Neural progenitor cell (in vitro differentiated cells): ENCODE results near the gene SLC2A10. TPM values are rescaled to one million over a fixed set of nuclear protein-coding genes. Genes with fewer than 3 reads are reported as not detected.

Experiments
- DNase-seq: peaks from one replicate; pipeline ENCODE4 v3.0.0-alpha.2; 2016; ENCODE audit warnings: low spot score
- H2AFZ ChIP-seq: fragments of 200-600 bp; sonication (generic); replicated peaks from 2 replicates; pipeline ENCODE4 v1.6.1; 2016; ENCODE audit warnings: antibody characterized with exemption
- H3F3A ChIP-seq: fragments of 200-600 bp; sonication (generic); 2 replicates; pipeline ENCODE4 v1.6.1; 2016; ENCODE audit warnings: antibody characterized with exemption, low read depth
- H3K27ac ChIP-seq: fragments of 200-600 bp; sonication (generic); 2 replicates; pipeline ENCODE4 v1.5.1; 2016; ENCODE audit warnings: mild to moderate bottlenecking
- H3K27me3 ChIP-seq: fragments of 200-600 bp; sonication (generic); 2 replicates; pipeline ENCODE4 v1.6.1; 2016; ENCODE audit warnings: mild to moderate bottlenecking, moderate library complexity
- H3K36me3 ChIP-seq: fragments of 200-600 bp; sonication (generic); 2 replicates; pipeline ENCODE4 v1.5.1; 2016
- H3K4me1 ChIP-seq: fragments of 200-600 bp; sonication (generic); 2 replicates; pipeline ENCODE4 v1.6.1; 2016; ENCODE audit warnings: mixed run types
- H3K4me2 ChIP-seq: fragments of 200-600 bp; sonication (generic); 2 replicates; pipeline ENCODE4 v1.6.1; 2016
- H3K4me3 ChIP-seq: fragments of 200-600 bp; sonication (generic); 2 replicates; pipeline ENCODE4 v1.5.1; 2016
- H3K79me2 ChIP-seq: fragments of 200-600 bp; sonication (generic); 2 replicates; pipeline ENCODE4 v1.6.1; 2016; ENCODE audit warnings: low read depth
- H3K9ac ChIP-seq: fragments of 200-600 bp; sonication (generic); 2 replicates; pipeline ENCODE4 v1.6.1; 2016
- H3K9me3 ChIP-seq: fragments of 200-600 bp; sonication (generic); 2 replicates; pipeline ENCODE4 v1.5.1; 2016; ENCODE audit warnings: low read depth
- H4K20me1 ChIP-seq: fragments of 200-600 bp; sonication (generic); 2 replicates; pipeline ENCODE4 v1.6.1; 2016; ENCODE audit warnings: low read depth
- H3K27ac Mint-ChIP-seq: 3 replicates; pipeline ENCODE4 v1.8.0; 2021; ENCODE audit warnings: mixed read lengths
- H3K27me3 Mint-ChIP-seq: 2 replicates; pipeline ENCODE4 v1.8.0; 2022; ENCODE audit warnings: low read depth, mild to moderate bottlenecking, inconsistent platforms, moderate library complexity, mixed read lengths; ENCODE audit not compliant: insufficient read depth
- H3K36me3 Mint-ChIP-seq: 3 replicates; pipeline ENCODE4 v1.8.0; 2021; ENCODE audit warnings: mixed read lengths
- H3K4me1 Mint-ChIP-seq: 3 replicates; pipeline ENCODE4 v1.8.0; 2021; ENCODE audit warnings: mixed read lengths
- H3K4me3 Mint-ChIP-seq: 3 replicates; pipeline ENCODE4 v1.8.0; 2021; ENCODE audit warnings: mild to moderate bottlenecking, moderate library complexity, mixed read lengths
- H3K9me3 Mint-ChIP-seq: 3 replicates; pipeline ENCODE4 v1.8.0; 2020; ENCODE audit warnings: mixed read lengths
- EZH2 ChIP-seq: fragments of 200-600 bp; sonication (generic); IDR thresholded peaks from 2 replicates; pipeline ENCODE4 v1.6.1; 2017; ENCODE audit warnings: antibody characterized with exemption, mild to moderate bottlenecking, moderate library complexity
- EZH2phosphoT487 ChIP-seq: fragments of 200-600 bp; sonication (generic); IDR thresholded peaks from 2 replicates; pipeline ENCODE4 v1.6.1; 2017; ENCODE audit warnings: antibody characterized with exemption
- total RNA-seq: library from RNA; depleted of rRNA; stranded (reverse); fragments of >200 nt; gene quantifications from 2 replicates; pipeline ENCODE4 v1.2.3, GENCODE V29; 2015; ENCODE audit warnings: low replicate concordance
- TF ChIP-seq, protein P1 (sequence below): fragments of 200-600 bp; sonication (generic); IDR thresholded peaks from 2 replicates; pipeline ENCODE4 v1.5.1; 2017; ENCODE audit warnings: antibody characterized with exemption, mild to moderate bottlenecking

SLC2A10 gene
- total RNA-seq, 1 donor from 2014 or later, result 9.6 TPM

DNA sequence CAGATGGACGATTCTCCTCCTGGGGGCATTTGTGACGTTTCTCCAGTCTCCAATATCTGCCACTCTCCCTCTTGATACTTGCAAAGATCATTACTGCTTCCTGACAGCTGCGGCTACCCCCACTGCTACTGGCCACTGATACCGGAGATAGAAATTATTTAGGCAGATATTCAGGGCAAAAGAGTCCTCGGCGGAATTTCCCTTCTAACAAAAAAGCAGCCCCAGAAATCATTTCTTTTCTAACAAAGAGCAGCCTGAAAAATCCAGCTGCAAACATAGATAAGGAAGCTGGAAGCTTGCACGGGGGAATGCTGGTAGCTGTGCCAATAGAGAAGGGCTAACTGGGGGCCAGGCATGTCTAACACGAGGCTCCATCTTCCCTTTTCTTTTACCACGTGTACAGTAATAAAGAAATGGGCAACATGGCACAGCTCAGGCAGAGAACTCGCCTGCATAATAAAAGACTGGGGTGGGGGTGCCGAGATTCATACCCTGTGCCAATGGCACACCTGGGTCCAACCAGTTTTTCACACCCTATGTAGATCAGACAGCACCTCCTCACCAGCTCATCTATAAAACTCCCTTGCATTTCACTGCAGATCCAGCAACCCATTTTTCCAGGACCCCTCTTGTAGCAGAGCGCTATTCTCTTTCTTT lies 26.3 kb upstream of the SLC2A10 start:
- Histone ChIP-seq H3K4me2 (peak overlapping the region; percentile 73), H2AFZ (no peak overlapping the region), H3K79me2 (peaks cover 60% of the 10 kb centered on the region), H3K4me3 (peak overlapping the region; percentile 43), H3K4me1 (peaks cover 27% of the 10 kb centered on the region), H3F3A (peaks cover 34% of the 10 kb centered on the region), H3K9me3 (no peaks in the 10 kb centered on the region), H3K9ac (no peak overlapping the region), H3K27ac (no peak overlapping the region), H3K27me3 (no peaks in the 10 kb centered on the region), H3K36me3 (peaks cover 8% of the 10 kb centered on the region), H4K20me1 (peaks cover 7% of the 10 kb centered on the region)
- peak overlapping the region; percentile 12 for H3K27ac Mint-ChIP-seq
- peaks cover 37% of the 10 kb centered on the region for H3K4me1 Mint-ChIP-seq
- no peaks in the 10 kb centered on the region for H3K9me3 Mint-ChIP-seq
- TF ChIP-seq EZH2 (no peak), EZH2phosphoT487 (no peak)
- TF ChIP-seq, protein P1, sequence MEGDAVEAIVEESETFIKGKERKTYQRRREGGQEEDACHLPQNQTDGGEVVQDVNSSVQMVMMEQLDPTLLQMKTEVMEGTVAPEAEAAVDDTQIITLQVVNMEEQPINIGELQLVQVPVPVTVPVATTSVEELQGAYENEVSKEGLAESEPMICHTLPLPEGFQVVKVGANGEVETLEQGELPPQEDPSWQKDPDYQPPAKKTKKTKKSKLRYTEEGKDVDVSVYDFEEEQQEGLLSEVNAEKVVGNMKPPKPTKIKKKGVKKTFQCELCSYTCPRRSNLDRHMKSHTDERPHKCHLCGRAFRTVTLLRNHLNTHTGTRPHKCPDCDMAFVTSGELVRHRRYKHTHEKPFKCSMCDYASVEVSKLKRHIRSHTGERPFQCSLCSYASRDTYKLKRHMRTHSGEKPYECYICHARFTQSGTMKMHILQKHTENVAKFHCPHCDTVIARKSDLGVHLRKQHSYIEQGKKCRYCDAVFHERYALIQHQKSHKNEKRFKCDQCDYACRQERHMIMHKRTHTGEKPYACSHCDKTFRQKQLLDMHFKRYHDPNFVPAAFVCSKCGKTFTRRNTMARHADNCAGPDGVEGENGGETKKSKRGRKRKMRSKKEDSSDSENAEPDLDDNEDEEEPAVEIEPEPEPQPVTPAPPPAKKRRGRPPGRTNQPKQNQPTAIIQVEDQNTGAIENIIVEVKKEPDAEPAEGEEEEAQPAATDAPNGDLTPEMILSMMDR, result no peak
- peaks cover 25% of the 10 kb centered on the region for H3K36me3 Mint-ChIP-seq
- H3K27me3 Mint-ChIP-seq, result peaks cover under 1% of the 10 kb centered on the region
- DNase-seq, result no peak
- peak overlapping the region; percentile 69 for H3K4me3 Mint-ChIP-seq

DNA sequence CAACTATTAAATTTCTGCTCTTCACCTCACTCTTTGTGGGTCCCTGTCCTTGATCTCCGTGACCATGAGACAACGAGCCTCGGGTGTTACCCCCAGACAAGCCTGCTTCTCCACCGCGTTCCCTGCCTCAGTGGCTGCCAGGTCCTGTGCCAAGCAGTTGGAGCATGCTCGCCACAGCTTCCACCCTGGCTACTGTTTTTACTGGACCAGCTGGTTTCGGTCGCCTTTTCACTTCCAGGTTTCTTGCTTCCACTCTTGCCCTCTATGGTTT lies 25.8 kb upstream of the SLC2A10 start:
- Histone ChIP-seq H3K36me3 (peaks cover 8% of the 10 kb centered on the region), H3K27ac (no peak overlapping the region), H3K27me3 (no peaks in the 10 kb centered on the region), H3F3A (peaks cover 38% of the 10 kb centered on the region), H4K20me1 (peaks cover 7% of the 10 kb centered on the region), H3K4me1 (peaks cover 29% of the 10 kb centered on the region), H2AFZ (peak overlapping the region; percentile 13), H3K4me2 (peak overlapping the region; percentile 73), H3K4me3 (peak overlapping the region; percentile 43), H3K79me2 (peaks cover 65% of the 10 kb centered on the region), H3K9ac (no peak overlapping the region), H3K9me3 (no peaks in the 10 kb centered on the region)
- peak overlapping the region; percentile 12 for H3K27ac Mint-ChIP-seq
- H3K36me3 Mint-ChIP-seq, result peaks cover 20% of the 10 kb centered on the region
- peak overlapping the region; percentile 69 for H3K4me3 Mint-ChIP-seq
- no peaks in the 10 kb centered on the region for H3K9me3 Mint-ChIP-seq
- TF ChIP-seq, protein P1, result no peak
- TF ChIP-seq EZH2, result no peak
- TF ChIP-seq EZH2phosphoT487, result no peak
- H3K27me3 Mint-ChIP-seq, result peaks cover 5% of the 10 kb centered on the region
- DNase-seq, result no peak
- peaks cover 42% of the 10 kb centered on the region for H3K4me1 Mint-ChIP-seq

DNA sequence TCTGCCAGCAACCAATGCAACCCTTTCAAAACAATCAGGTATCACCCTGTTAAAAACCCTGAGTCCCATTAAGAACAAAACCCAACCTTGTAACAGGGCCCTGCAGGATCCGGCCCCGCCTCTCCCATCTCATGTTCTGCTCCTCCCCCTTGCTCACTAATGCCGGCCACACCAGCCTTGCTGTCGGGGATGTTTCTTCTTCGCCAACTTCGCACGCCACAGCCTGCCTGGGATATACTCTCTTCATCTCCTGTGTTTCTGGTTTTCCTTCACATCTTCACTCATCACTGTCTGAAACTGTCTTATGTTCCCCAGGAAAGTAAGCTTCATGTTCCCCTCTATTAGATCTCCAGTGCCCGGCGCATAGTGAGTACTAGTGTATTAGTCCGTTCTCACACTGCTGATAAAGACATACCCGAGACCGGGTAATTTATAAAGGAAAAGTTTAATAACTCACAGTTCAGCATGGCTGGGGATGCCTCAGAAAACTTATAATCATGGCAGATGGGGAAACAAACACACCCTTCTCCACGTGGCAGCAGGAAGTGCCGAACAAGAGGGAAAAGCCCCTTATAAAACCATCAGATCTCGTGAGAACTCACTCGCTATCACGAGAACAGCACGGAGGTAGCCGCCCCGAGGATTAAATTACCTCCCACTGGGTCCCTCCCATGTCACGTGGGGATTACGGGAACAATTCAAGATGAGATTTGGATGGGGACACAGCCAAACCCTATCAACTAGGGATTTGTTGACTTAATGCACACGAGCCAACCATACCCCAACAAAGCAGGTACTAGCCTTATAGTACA lies 25.3 kb upstream of the SLC2A10 start:
- H3K4me1 ChIP-seq, result peaks cover 29% of the 10 kb centered on the region
- no peak for TF ChIP-seq EZH2
- no peak for TF ChIP-seq EZH2phosphoT487
- TF ChIP-seq, protein P1, result no peak
- peaks cover 44% of the 10 kb centered on the region for H3F3A ChIP-seq
- H3K36me3 Mint-ChIP-seq, result peaks cover 18% of the 10 kb centered on the region
- H3K9me3 Mint-ChIP-seq, result no peaks in the 10 kb centered on the region
- H3K79me2 ChIP-seq, result peaks cover 66% of the 10 kb centered on the region
- peaks cover 44% of the 10 kb centered on the region for H3K4me1 Mint-ChIP-seq
- H3K36me3 ChIP-seq, result peaks cover 8% of the 10 kb centered on the region
- peaks cover 7% of the 10 kb centered on the region for H4K20me1 ChIP-seq
- no peak overlapping the region for H3K27ac ChIP-seq
- H3K4me2 ChIP-seq, result peak overlapping the region; percentile 73
- peak; percentile 81 for DNase-seq
- no peaks in the 10 kb centered on the region for H3K9me3 ChIP-seq
- peak overlapping the region; percentile 11 for H3K27ac Mint-ChIP-seq
- H3K27me3 ChIP-seq, result no peaks in the 10 kb centered on the region
- H2AFZ ChIP-seq, result peak overlapping the region; percentile 13
- H3K9ac ChIP-seq, result no peak overlapping the region
- H3K4me3 Mint-ChIP-seq, result peak overlapping the region; percentile 69
- peak overlapping the region; percentile 43 for H3K4me3 ChIP-seq
- H3K27me3 Mint-ChIP-seq, result peaks cover 7% of the 10 kb centered on the region
